GM21576 (cell line): ENCODE results near the gene ASPHD2.

Experiments used
- ATAC-seq: cut with Tn5 transposase; IDR thresholded peaks from one replicate; pipeline ENCODE4 v1.9.1; 2021; ENCODE audit warnings: mild to moderate bottlenecking, moderate library complexity; ENCODE audit not compliant: unreplicated experiment

ASPHD2 gene

GRCh38 chr22:26471522-26471921, 42.5 kb downstream of the ASPHD2 start:
- ATAC-seq: no peak

GRCh38 chr22:26474682-26475081, 45.6 kb downstream of the ASPHD2 start:
- ATAC-seq: no peak

- no peak for ATAC-seq
Measured at GRCh38 chr22:26476705-26477340, 47.8 kb downstream of the ASPHD2 start.

GRCh38 chr22:26477341-26477731, 48.3 kb downstream of the ASPHD2 start:
- no peak for ATAC-seq

GRCh38 chr22:26479043-26479791, 50.2 kb downstream of the ASPHD2 start:
- no peak for ATAC-seq

GRCh38 chr22:26479792-26480610, 50.9 kb downstream of the ASPHD2 start:
- ATAC-seq: no peak

- ATAC-seq: no peak
Measured at GRCh38 chr22:26480611-26480932, 51.5 kb downstream of the ASPHD2 start.

GRCh38 chr22:26481112-26481693, 52.1 kb downstream of the ASPHD2 start:
- no peak for ATAC-seq

- no peak for ATAC-seq
Measured at GRCh38 chr22:26481694-26482093, 52.6 kb downstream of the ASPHD2 start.

- no peak for ATAC-seq
Measured at GRCh38 chr22:26482161-26482560, 53.1 kb downstream of the ASPHD2 start.

GRCh38 chr22:26483043-26483438, 54.0 kb downstream of the ASPHD2 start:
- no peak for ATAC-seq

- ATAC-seq: peak; percentile 52
Measured at GRCh38 chr22:26483439-26484359, 54.6 kb downstream of the ASPHD2 start, which contains the start of the genes HPS4 and SRRD. Gene HPS4 (minus strand): TSS chr22:26483783. CDS start chr22:26481762, 2,021 bp downstream. Gene SRRD (plus strand): TSS chr22:26483877. CDS start chr22:26483891, 14 bp downstream.

- ATAC-seq: no peak
Measured at GRCh38 chr22:26484360-26484706, 55.3 kb downstream of the ASPHD2 start.

GRCh38 chr22:26485013-26485412, 56.0 kb downstream of the ASPHD2 start:
- ATAC-seq: no peak

- ATAC-seq: no peak
Measured at GRCh38 chr22:26485806-26486390, 56.8 kb downstream of the ASPHD2 start.

GRCh38 chr22:26486394-26486793, 57.3 kb downstream of the ASPHD2 start:
- ATAC-seq: no peak

GRCh38 chr22:26487996-26488395, 58.9 kb downstream of the ASPHD2 start:
- no peak for ATAC-seq

- ATAC-seq: no peak
Measured at GRCh38 chr22:26489447-26490036, 60.5 kb downstream of the ASPHD2 start.

GRCh38 chr22:26492220-26492619, 63.2 kb downstream of the ASPHD2 start:
- ATAC-seq: no peak

GRCh38 chr22:26494506-26494905, 65.4 kb downstream of the ASPHD2 start:
- no peak for ATAC-seq
